Fibroblast of mammary gland (primary cell): Measurements from ENCODE around the gene PRIMA1.

Experiments
- DNase-seq: peaks from one replicate; pipeline ENCODE4 v3.0.0-alpha.2; 2010; ENCODE audit warnings: low read depth
- H3K4me3 ChIP-seq: 2 replicates; pipeline ENCODE4 v1.5.1; 2011; ENCODE audit warnings: low read depth, mild to moderate bottlenecking, low read length, moderate library complexity; ENCODE audit not compliant: control insufficient read depth
- TF ChIP-seq, protein P1 (sequence below): conservative IDR thresholded peaks from 2 replicates; pipeline ENCODE4 v1.5.1; 2011; ENCODE audit warnings: low read depth, low read length, inconsistent platforms; ENCODE audit not compliant: control insufficient read depth, insufficient read depth

PRIMA1 gene

GRCh38 chr14:93719256-93719655 is 69.0 kb downstream of the PRIMA1 start:
- DNase-seq, result no peak
- TF ChIP-seq, protein P1, sequence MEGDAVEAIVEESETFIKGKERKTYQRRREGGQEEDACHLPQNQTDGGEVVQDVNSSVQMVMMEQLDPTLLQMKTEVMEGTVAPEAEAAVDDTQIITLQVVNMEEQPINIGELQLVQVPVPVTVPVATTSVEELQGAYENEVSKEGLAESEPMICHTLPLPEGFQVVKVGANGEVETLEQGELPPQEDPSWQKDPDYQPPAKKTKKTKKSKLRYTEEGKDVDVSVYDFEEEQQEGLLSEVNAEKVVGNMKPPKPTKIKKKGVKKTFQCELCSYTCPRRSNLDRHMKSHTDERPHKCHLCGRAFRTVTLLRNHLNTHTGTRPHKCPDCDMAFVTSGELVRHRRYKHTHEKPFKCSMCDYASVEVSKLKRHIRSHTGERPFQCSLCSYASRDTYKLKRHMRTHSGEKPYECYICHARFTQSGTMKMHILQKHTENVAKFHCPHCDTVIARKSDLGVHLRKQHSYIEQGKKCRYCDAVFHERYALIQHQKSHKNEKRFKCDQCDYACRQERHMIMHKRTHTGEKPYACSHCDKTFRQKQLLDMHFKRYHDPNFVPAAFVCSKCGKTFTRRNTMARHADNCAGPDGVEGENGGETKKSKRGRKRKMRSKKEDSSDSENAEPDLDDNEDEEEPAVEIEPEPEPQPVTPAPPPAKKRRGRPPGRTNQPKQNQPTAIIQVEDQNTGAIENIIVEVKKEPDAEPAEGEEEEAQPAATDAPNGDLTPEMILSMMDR, result no peak
- H3K4me3 ChIP-seq, result no peak overlapping the region

- DNase-seq, result no peak
- TF ChIP-seq, protein P1, result no peak
- no peak overlapping the region for H3K4me3 ChIP-seq
These were observed 70.5 kb downstream of the PRIMA1 start for GRCh38 chr14:93717668-93718320.

- H3K4me3 ChIP-seq, result no peak overlapping the region
- no peak for DNase-seq
- TF ChIP-seq, protein P1, result no peak
These were observed 71.3 kb downstream of the PRIMA1 start for GRCh38 chr14:93716746-93717667.

- H3K4me3 ChIP-seq, result no peak overlapping the region
- TF ChIP-seq, protein P1, result no peak
- no peak for DNase-seq
These were observed 72.1 kb downstream of the PRIMA1 start for GRCh38 chr14:93716002-93716745.

- TF ChIP-seq, protein P1, result no peak
- no peak overlapping the region for H3K4me3 ChIP-seq
- DNase-seq, result no peak
These were observed 72.9 kb downstream of the PRIMA1 start for GRCh38 chr14:93715279-93715927.

DNA sequence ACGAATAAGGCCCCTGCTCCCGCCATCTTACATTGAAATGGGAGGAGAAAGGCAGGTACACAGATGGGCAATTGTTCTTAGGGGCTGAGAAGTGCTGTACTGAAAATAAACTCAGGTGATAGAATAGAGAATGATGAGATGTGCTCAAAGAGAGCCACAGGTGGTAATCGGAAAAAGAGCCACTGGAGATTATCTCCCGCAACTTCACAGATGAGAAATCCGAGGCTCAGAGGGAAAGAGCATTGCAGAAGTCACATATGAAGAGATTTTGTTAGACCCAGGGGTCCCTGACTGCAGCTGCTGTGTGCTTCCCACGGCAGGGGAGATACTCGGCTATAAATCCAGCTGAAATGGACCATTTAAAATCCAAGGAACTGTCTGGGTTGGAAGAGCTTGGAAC is 73.7 kb downstream of the PRIMA1 start:
- H3K4me3 ChIP-seq, result no peak overlapping the region
- TF ChIP-seq, protein P1, result no peak
- DNase-seq, result no peak
